ENCODE results near the gene ENOX1. TPM values are rescaled to one million over a fixed set of nuclear protein-coding genes. Genes with fewer than 3 reads are reported as not detected.

The ENOX1 gene
- total and polyA plus RNA-seq, 2 of the 8 experiments (the other 6 are each of a cell fraction or from before 2014, with no cell fraction given): 0.23 to 0.37 TPM

DNA sequence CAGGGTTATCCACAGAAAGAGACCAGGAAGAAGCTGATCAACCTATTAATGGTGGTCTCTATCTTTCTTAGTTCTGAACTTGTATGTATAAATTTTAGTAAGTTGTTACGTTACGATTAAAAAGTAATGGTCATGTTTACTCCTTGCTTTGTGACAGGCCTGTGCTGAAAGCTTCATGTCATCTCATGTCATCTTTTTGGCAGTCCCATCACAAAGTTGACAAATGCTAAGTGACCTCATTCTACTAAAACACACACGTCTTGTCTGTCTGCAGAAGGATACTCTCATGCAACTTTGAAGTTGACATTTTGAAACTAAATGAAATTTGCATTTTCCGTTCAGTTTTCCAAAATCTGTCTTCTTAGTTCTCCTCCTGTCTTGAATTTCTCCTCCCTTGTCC is 417.5 kb downstream of the ENOX1 start:
- no peak overlapping the region for H3K23ac ChIP-seq (ENCODE audit: insufficient read length)
- FAIRE-seq: no peak
- H3K4me1 ChIP-seq (replicated peaks in 1 of 4; ENCODE audit: control insufficient read depth in 3 of 4, insufficient read depth in 4 of 4, low read length in 3 of 4): peaks cover 0 to 8% (median 0%) of the 10 kb centered on the region in 4 experiments; a peak in 2 of 7 replicates
- no peak overlapping the region for H2AK5ac ChIP-seq (ENCODE audit: low read depth, low read length)
- no peak overlapping the region for H2BK5ac ChIP-seq (ENCODE audit: low read depth, low read length)
- no peak overlapping the region for H2BK20ac ChIP-seq (ENCODE audit: low read length)
- H3K79me2 ChIP-seq (ENCODE audit: control insufficient read depth in 1 of 2, insufficient read depth in 2 of 2, low read length in 2 of 2): no peaks in the 10 kb centered on the region
- H3K4ac ChIP-seq (replicated peaks; ENCODE audit: insufficient read length, low read depth, low read length): no peak overlapping the region
- TF ChIP-seq POLR2AphosphoS5 (IDR thresholded peaks at IDR 0.05; ENCODE audit: low read depth, low read length): no peak
- H2AFZ ChIP-seq (ENCODE audit: low read length): no peak overlapping the region
- no peaks in the 10 kb centered on the region; a peak in 1 of 4 replicates for H3K9me3 ChIP-seq (ENCODE audit: insufficient read depth in 2 of 2, low read depth in 1 of 2, low read length in 1 of 2)
- H3K23me2 ChIP-seq (ENCODE audit: low read depth, low read length): no peaks in the 10 kb centered on the region
- H3K9ac ChIP-seq (replicated peaks in 1 of 4; ENCODE audit: extremely low read depth in 1 of 4, low read depth in 3 of 4, low read length in 3 of 4): no peak overlapping the region
- H2BK120ac ChIP-seq (replicated peaks; ENCODE audit: low read depth, low read length): no peak overlapping the region
- no peak overlapping the region for H4K8ac ChIP-seq (ENCODE audit: extremely low read depth, insufficient read depth, low read length)
- no peak for DNase-seq (ENCODE audit: low read depth in 1 of 2, low spot score in 2 of 2)
- H3K36me3 ChIP-seq (ENCODE audit: control insufficient read depth in 2 of 4, insufficient read depth in 4 of 4, low read length in 3 of 4): no peaks in the 10 kb centered on the region
- no peak overlapping the region for H3K4me3 ChIP-seq (ENCODE audit: extremely low read depth in 1 of 4, insufficient read depth in 2 of 4, low read depth in 3 of 4, low read length in 4 of 4)
- H4K5ac ChIP-seq (ENCODE audit: insufficient read length, low read depth, low read length): no peak overlapping the region
- H3K79me1 ChIP-seq (ENCODE audit: low read depth, low read length): no peaks in the 10 kb centered on the region
- H3K27ac ChIP-seq (ENCODE audit: low read depth, low read length): no peak overlapping the region
- no peak overlapping the region for H3K18ac ChIP-seq (ENCODE audit: extremely low read depth, low read length)
- 69% methylated on average over 4 of the region's 4 CpGs; no CpG with 5 or more reads in 1 of the 2 experiments for WGBS, 2 experiments (ENCODE audit: extremely low coverage in 1 of 2, insufficient coverage in 1 of 2, insufficient read length in 1 of 2, insufficient replicate concordance in 2 of 2, low coverage in 1 of 2, low lambda C conversion rate in 2 of 2, missing lambda C conversion rate in 1 of 2)
- ChIA-PET CTCF (ENCODE audit: partially characterized antibody) (no interaction called here), POLR2A (ENCODE audit: partially characterized antibody) (no interaction called here)
- H4K20me1 ChIP-seq (replicated peaks in 1 of 2; ENCODE audit: control insufficient read depth in 1 of 2, insufficient read depth in 2 of 2, low read length in 2 of 2): no peaks in the 10 kb centered on the region
- no peaks in the 10 kb centered on the region for H3K27me3 ChIP-seq (replicated peaks in 1 of 4; ENCODE audit: control insufficient read depth in 3 of 4, extremely low read depth in 1 of 4, insufficient read depth in 3 of 4, low read length in 3 of 4)
- H3K14ac ChIP-seq (ENCODE audit: insufficient read length): no peak overlapping the region
- no peak overlapping the region for H3K56ac ChIP-seq (replicated peaks; ENCODE audit: insufficient read length, low read depth, low read length)
- H2BK12ac ChIP-seq (ENCODE audit: low read depth, low read length): no peak overlapping the region
- no peak overlapping the region for H4K91ac ChIP-seq (replicated peaks; ENCODE audit: insufficient read length, low read length)
- H3K4me2 ChIP-seq (ENCODE audit: insufficient read depth in 1 of 2, low read depth in 2 of 2, low read length in 2 of 2): no peak overlapping the region
- H2BK15ac ChIP-seq (ENCODE audit: low read length): no peak overlapping the region

Data from H1 (cell line).